22Rv1 (cell line): ENCODE data around the gene MLLT1.

Source experiments
- H3K27ac ChIP-seq: fragments of 450-650 bp; 2 replicates; pipeline ENCODE4 v1.5.1; 2017
- CTCF ChIP-seq: fragments of 450-650 bp; IDR thresholded peaks from 2 replicates; pipeline ENCODE4 v1.5.1; 2017; ENCODE audit warnings: mild to moderate bottlenecking
- ZFX ChIP-seq: fragments of 450-650 bp; IDR thresholded peaks from 2 replicates; pipeline ENCODE4 v1.6.1; 2017; ENCODE audit warnings: antibody characterized with exemption, borderline replicate concordance

The MLLT1 gene

GRCh38 chr19:6223461-6224307, 56.1 kb downstream of the MLLT1 start:
- H3K27ac ChIP-seq = no peak overlapping the region
- no peak for TF ChIP-seq CTCF
- no peak for TF ChIP-seq ZFX

- no peak for TF ChIP-seq CTCF
- TF ChIP-seq ZFX = no peak
- no peak overlapping the region for H3K27ac ChIP-seq
Observed at GRCh38 chr19:6222884-6223283, 56.9 kb downstream of the MLLT1 start.

GRCh38 chr19:6221878-6222746, 57.7 kb downstream of the MLLT1 start:
- H3K27ac ChIP-seq = no peak overlapping the region
- no peak for TF ChIP-seq ZFX
- no peak for TF ChIP-seq CTCF

- no peak overlapping the region for H3K27ac ChIP-seq
- TF ChIP-seq ZFX = no peak
- TF ChIP-seq CTCF = no peak
Observed at GRCh38 chr19:6221220-6221877, 58.4 kb downstream of the MLLT1 start.

GRCh38 chr19:6220385-6221191, 59.2 kb downstream of the MLLT1 start:
- TF ChIP-seq CTCF (no peak), ZFX (no peak)
- no peak overlapping the region for H3K27ac ChIP-seq

- no peak for TF ChIP-seq CTCF
- no peak for TF ChIP-seq ZFX
- no peak overlapping the region for H3K27ac ChIP-seq
Observed at GRCh38 chr19:6219586-6220290, 60.0 kb downstream of the MLLT1 start.
